OCI-LY1 (cell line): ENCODE results near the gene CGREF1.

Source experiments
- H2AFZ ChIP-seq: fragments of 200-600 bp; sonication (generic), shearing (Covaris generic); 2 replicates; pipeline ENCODE4 v1.6.0; 2014; ENCODE audit warnings: antibody characterized with exemption, mild to moderate bottlenecking, low read length
- H3F3A ChIP-seq: fragments of 200-600 bp; sonication (generic), shearing (Covaris generic); 2 replicates; pipeline ENCODE4 v1.6.0; 2014; ENCODE audit warnings: mild to moderate bottlenecking, antibody characterized with exemption, low read length, moderate library complexity; ENCODE audit not compliant: insufficient read depth
- H3K27ac ChIP-seq: fragments of 200-600 bp; sonication (generic); 2 replicates; pipeline ENCODE4 v1.5.1; 2014; ENCODE audit warnings: low read length, mixed run types, mild to moderate bottlenecking, low read depth; ENCODE audit not compliant: poor library complexity, severe bottlenecking
- H3K27me3 ChIP-seq: fragments of 200-600 bp; sonication (generic); 2 replicates; pipeline ENCODE4 v1.6.0; 2014; ENCODE audit warnings: antibody characterized with exemption, mild to moderate bottlenecking, low read length, moderate library complexity; ENCODE audit not compliant: insufficient read depth
- H3K36me3 ChIP-seq: fragments of 200-600 bp; sonication (generic); 2 replicates; pipeline ENCODE4 v1.6.1; 2014; ENCODE audit warnings: mild to moderate bottlenecking, antibody characterized with exemption, low read length, moderate library complexity, mixed read lengths; ENCODE audit not compliant: insufficient read depth
- H3K4me1 ChIP-seq: fragments of 200-600 bp; sonication (generic); 2 replicates; pipeline ENCODE4 v1.5.1; 2014; ENCODE audit warnings: mild to moderate bottlenecking, low read length, moderate library complexity; ENCODE audit not compliant: insufficient read depth, severe bottlenecking
- H3K4me2 ChIP-seq: fragments of 200-600 bp; sonication (generic), shearing (Covaris generic); 2 replicates; pipeline ENCODE4 v1.6.1; 2014; ENCODE audit warnings: low read length
- H3K4me3 ChIP-seq: fragments of 200-600 bp; sonication (generic); 2 replicates; pipeline ENCODE4 v1.5.1; 2014; ENCODE audit warnings: low read length, low read depth, mild to moderate bottlenecking, mixed read lengths; ENCODE audit not compliant: poor library complexity, severe bottlenecking
- H3K79me2 ChIP-seq: fragments of 200-600 bp; shearing (Covaris generic); 2 replicates; pipeline ENCODE4 v1.6.1; 2016; ENCODE audit warnings: mixed run types, low read length, mixed read lengths; ENCODE audit not compliant: insufficient read depth
- H3K9ac ChIP-seq: fragments of 200-600 bp; sonication (generic), shearing (Covaris generic); 2 replicates; pipeline ENCODE4 v1.6.1; 2014; ENCODE audit warnings: mild to moderate bottlenecking, low read length, mixed read lengths
- H3K9me2 ChIP-seq: fragments of 200-600 bp; sonication (generic), shearing (Covaris generic); 2 replicates; pipeline ENCODE4 v1.6.1; 2014; ENCODE audit warnings: low read depth, mild to moderate bottlenecking, low read length, mixed read lengths
- H3K9me3 ChIP-seq: fragments of 200-600 bp; shearing (Covaris generic); 2 replicates; pipeline ENCODE4 v1.6.1; 2014; ENCODE audit warnings: low read length, mixed read lengths
- H4K20me1 ChIP-seq: fragments of 200-600 bp; sonication (generic), shearing (Covaris generic); 2 replicates; pipeline ENCODE4 v1.6.0; 2016; ENCODE audit warnings: mild to moderate bottlenecking, low read length; ENCODE audit not compliant: insufficient read depth
- EZH2 ChIP-seq: fragments of 200-600 bp; sonication (generic), shearing (Covaris generic); IDR thresholded peaks from 2 replicates; pipeline ENCODE4 v1.8.0; 2017; ENCODE audit warnings: borderline replicate concordance, mixed run types, mild to moderate bottlenecking, antibody characterized with exemption, low read length, moderate library complexity, mixed read lengths
- TF ChIP-seq, protein P1 (sequence below): fragments of 200-600 bp; sonication (generic), shearing (Covaris generic); IDR thresholded peaks from 2 replicates; pipeline ENCODE4 v1.5.1; 2017; ENCODE audit warnings: mild to moderate bottlenecking, antibody characterized with exemption, low read length, moderate library complexity, mixed read lengths

The CGREF1 gene

DNA sequence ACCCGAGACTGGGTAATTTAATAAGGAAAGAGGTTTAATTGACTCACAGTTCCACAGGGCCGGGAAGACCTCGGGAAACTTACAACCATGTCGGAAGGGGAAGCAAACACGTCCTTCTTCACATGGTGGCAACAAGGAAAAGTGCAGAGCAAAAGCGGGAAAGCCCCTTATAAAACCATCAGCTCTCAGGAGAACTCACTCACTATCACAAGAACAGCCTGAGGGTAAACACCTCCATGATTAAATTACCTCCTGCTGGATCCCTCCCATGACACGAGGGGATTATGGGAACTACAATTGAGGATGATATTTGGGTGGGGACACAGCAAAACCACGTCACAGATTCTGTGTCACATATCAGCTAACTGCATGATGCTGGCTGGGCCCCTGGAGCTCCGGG is 41.3 kb upstream of the CGREF1 start:
- peaks cover 15% of the 10 kb centered on the region for H3K4me1 ChIP-seq
- no peak overlapping the region for H2AFZ ChIP-seq

DNA sequence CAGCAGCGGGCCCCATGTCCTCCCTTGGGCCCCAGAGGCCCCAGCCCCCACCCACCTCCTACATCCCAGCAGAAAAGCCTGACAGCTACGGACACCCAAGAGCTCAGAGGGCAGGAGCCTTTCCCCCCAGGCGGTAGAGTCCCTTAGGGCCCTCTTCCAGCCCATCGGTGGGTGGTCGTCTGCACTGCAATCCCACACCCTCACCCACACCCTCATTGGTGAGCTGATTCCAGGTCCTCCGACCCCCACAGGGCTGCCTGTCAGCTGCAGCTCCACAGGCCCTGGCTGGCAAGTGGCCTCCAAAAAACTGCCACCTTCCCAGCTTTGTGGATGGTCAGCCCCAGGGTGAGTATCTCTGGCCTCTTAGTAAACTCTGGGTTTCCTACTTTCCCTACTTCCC is 40.3 kb upstream of the CGREF1 start:
- H3K36me3 ChIP-seq: no peaks in the 10 kb centered on the region
- no peak overlapping the region for H3K4me3 ChIP-seq
- TF ChIP-seq, protein P1, sequence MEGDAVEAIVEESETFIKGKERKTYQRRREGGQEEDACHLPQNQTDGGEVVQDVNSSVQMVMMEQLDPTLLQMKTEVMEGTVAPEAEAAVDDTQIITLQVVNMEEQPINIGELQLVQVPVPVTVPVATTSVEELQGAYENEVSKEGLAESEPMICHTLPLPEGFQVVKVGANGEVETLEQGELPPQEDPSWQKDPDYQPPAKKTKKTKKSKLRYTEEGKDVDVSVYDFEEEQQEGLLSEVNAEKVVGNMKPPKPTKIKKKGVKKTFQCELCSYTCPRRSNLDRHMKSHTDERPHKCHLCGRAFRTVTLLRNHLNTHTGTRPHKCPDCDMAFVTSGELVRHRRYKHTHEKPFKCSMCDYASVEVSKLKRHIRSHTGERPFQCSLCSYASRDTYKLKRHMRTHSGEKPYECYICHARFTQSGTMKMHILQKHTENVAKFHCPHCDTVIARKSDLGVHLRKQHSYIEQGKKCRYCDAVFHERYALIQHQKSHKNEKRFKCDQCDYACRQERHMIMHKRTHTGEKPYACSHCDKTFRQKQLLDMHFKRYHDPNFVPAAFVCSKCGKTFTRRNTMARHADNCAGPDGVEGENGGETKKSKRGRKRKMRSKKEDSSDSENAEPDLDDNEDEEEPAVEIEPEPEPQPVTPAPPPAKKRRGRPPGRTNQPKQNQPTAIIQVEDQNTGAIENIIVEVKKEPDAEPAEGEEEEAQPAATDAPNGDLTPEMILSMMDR: no peak
- no peak for TF ChIP-seq EZH2
- no peaks in the 10 kb centered on the region for H3K79me2 ChIP-seq
- no peak overlapping the region for H2AFZ ChIP-seq
- H3K9me2 ChIP-seq: no peaks in the 10 kb centered on the region
- peaks cover 7% of the 10 kb centered on the region for H3K4me1 ChIP-seq
- H4K20me1 ChIP-seq: no peaks in the 10 kb centered on the region
- no peaks in the 10 kb centered on the region for H3F3A ChIP-seq
- no peaks in the 10 kb centered on the region for H3K9me3 ChIP-seq
- H3K27me3 ChIP-seq: no peaks in the 10 kb centered on the region
- no peak overlapping the region for H3K9ac ChIP-seq
- no peak overlapping the region for H3K27ac ChIP-seq
- no peak overlapping the region for H3K4me2 ChIP-seq

More for the DNA sequence above, 41.3 kb upstream of the CGREF1 start:
- Histone ChIP-seq H3K79me2 (no peaks in the 10 kb centered on the region), H3K27ac (no peak overlapping the region), H3K4me3 (no peak overlapping the region), H3K9me2 (no peaks in the 10 kb centered on the region), H3K36me3 (no peaks in the 10 kb centered on the region; the same call in 1 of the 2 replicates), H3F3A (no peaks in the 10 kb centered on the region), H3K9me3 (no peaks in the 10 kb centered on the region; the same call in 1 of the 2 replicates), H3K4me2 (no peak overlapping the region), H4K20me1 (no peaks in the 10 kb centered on the region), H3K27me3 (no peaks in the 10 kb centered on the region), H3K9ac (no peak overlapping the region)
- no peak for TF ChIP-seq EZH2
- TF ChIP-seq, protein P1: no peak

DNA sequence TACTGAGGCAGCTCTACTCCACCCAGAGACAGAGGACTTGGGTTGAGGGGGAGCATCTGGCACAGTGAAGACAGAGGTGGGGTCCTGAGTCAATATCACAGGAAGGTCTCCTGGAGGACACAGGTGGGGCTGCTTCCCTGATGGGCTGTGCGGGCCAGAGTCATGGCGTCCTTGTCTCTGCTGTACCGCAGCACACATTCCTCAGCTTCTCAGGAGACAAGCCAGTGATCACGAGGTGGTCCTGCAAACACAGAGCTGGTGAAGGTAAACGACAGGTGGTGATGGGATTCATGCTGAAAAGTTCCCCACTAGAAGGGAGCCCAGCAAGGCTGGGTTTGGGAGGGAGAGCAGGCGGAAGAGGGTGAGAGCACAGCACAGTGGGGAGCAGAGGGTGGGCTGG is 39.5 kb upstream of the CGREF1 start:
- Histone ChIP-seq H3K27me3 (no peaks in the 10 kb centered on the region), H2AFZ (no peak overlapping the region), H3K9me2 (no peaks in the 10 kb centered on the region), H3K9ac (no peak overlapping the region), H3F3A (no peaks in the 10 kb centered on the region), H4K20me1 (no peaks in the 10 kb centered on the region), H3K79me2 (no peaks in the 10 kb centered on the region), H3K27ac (no peak overlapping the region), H3K36me3 (no peaks in the 10 kb centered on the region), H3K4me2 (no peak overlapping the region), H3K4me3 (no peak overlapping the region), H3K4me1 (peaks cover under 1% of the 10 kb centered on the region), H3K9me3 (no peaks in the 10 kb centered on the region)
- TF ChIP-seq, protein P1: no peak
- no peak for TF ChIP-seq EZH2
